DND-41 (cell line): ENCODE data around the gene IFFO2.

Experiments used
- ATAC-seq: fragments of 200-7000 bp; cut with Tn5 transposase; 3 replicates; pipeline ENCODE4 v1.9.1; 2021; ENCODE audit warnings: low read depth; ENCODE audit not compliant: insufficient read depth
- DNase-seq: peaks from one replicate; pipeline ENCODE4 v3.0.0-alpha.2; 2020
- H2AFZ ChIP-seq: 2 replicates; pipeline ENCODE4 v1.6.0; 2012; ENCODE audit warnings: low read depth, low read length
- H3K27ac ChIP-seq: 2 replicates; pipeline ENCODE4 v1.5.1; 2012; ENCODE audit warnings: low read length, inconsistent platforms
- H3K27me3 ChIP-seq: fragments of 200-600 bp; sonication (generic); 2 replicates; pipeline ENCODE4 v1.6.0; 2012; ENCODE audit warnings: low read length, mild to moderate bottlenecking, inconsistent platforms; ENCODE audit not compliant: insufficient read depth, poor library complexity
- H3K36me3 ChIP-seq: 2 replicates; pipeline ENCODE4 v1.5.1; 2012; ENCODE audit warnings: low read length, inconsistent platforms; ENCODE audit not compliant: insufficient read depth
- H3K4me1 ChIP-seq: 2 replicates; pipeline ENCODE4 v1.5.1; 2012; ENCODE audit warnings: mild to moderate bottlenecking, low read length; ENCODE audit not compliant: insufficient read depth
- H3K4me2 ChIP-seq: 2 replicates; pipeline ENCODE4 v1.6.0; 2012; ENCODE audit warnings: mild to moderate bottlenecking, moderate library complexity, low read length, inconsistent platforms; ENCODE audit not compliant: insufficient read depth
- H3K4me3 ChIP-seq, 2 experiments: fragments of 200-600 bp in 1 of 2; shearing (Covaris generic) in 1 of 2; 2 replicates each; pipeline ENCODE4 v1.5.1; 2012 to 2016; ENCODE audit warnings: inconsistent platforms in 2 of 2, low read length in 2 of 2, mild to moderate bottlenecking in 2 of 2, low read depth in 1 of 2, moderate library complexity in 1 of 2
- H3K79me2 ChIP-seq: 2 replicates; pipeline ENCODE4 v1.6.0; 2012; ENCODE audit warnings: low read length, inconsistent platforms; ENCODE audit not compliant: insufficient read depth
- H3K9ac ChIP-seq: 2 replicates; pipeline ENCODE4 v1.6.0; 2012; ENCODE audit warnings: low read depth, mild to moderate bottlenecking, inconsistent platforms, low read length, moderate library complexity
- H3K9me3 ChIP-seq: 2 replicates; pipeline ENCODE4 v1.5.1; 2012; ENCODE audit warnings: low read length, moderate library complexity, mild to moderate bottlenecking, inconsistent platforms; ENCODE audit not compliant: insufficient read depth, severe bottlenecking
- H4K20me1 ChIP-seq: 2 replicates; pipeline ENCODE4 v1.6.0; 2012; ENCODE audit warnings: low read length; ENCODE audit not compliant: insufficient read depth
- EZH2 ChIP-seq: IDR thresholded peaks from 3 replicates; pipeline ENCODE4 v1.6.1; 2012; ENCODE audit warnings: borderline replicate concordance, low read depth, mild to moderate bottlenecking, moderate library complexity, low read length, inconsistent platforms; ENCODE audit not compliant: severe bottlenecking
- TF ChIP-seq, protein P1 (sequence below): IDR thresholded peaks from 2 replicates; pipeline ENCODE4 v1.5.1; 2012; ENCODE audit warnings: borderline replicate concordance, low read length, moderate library complexity, mild to moderate bottlenecking; ENCODE audit not compliant: poor library complexity, severe bottlenecking; ENCODE audit errors: extremely low read depth

The IFFO2 gene

DNA sequence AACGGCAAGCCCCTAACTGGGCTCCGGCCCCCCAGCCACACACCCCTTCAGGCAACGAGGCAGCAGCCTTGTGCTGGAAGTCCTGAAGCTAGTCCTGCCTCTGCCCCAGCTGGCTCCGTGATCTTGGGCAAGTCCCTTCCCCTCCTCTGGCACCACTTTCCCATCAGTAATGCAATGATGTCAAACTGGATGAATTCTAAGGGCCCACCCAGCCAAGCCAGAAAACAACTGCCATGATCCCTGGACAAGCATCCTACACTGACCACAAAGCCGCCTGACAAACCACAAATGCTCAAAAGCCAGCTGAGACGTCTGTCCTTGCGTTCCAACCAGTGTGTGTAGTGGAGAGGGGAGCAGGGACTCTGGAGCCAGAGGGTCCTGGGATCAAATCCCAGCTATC is 26.8 kb downstream of the IFFO2 start:
- H3K36me3 ChIP-seq = no peaks in the 10 kb centered on the region
- TF ChIP-seq, protein P1, sequence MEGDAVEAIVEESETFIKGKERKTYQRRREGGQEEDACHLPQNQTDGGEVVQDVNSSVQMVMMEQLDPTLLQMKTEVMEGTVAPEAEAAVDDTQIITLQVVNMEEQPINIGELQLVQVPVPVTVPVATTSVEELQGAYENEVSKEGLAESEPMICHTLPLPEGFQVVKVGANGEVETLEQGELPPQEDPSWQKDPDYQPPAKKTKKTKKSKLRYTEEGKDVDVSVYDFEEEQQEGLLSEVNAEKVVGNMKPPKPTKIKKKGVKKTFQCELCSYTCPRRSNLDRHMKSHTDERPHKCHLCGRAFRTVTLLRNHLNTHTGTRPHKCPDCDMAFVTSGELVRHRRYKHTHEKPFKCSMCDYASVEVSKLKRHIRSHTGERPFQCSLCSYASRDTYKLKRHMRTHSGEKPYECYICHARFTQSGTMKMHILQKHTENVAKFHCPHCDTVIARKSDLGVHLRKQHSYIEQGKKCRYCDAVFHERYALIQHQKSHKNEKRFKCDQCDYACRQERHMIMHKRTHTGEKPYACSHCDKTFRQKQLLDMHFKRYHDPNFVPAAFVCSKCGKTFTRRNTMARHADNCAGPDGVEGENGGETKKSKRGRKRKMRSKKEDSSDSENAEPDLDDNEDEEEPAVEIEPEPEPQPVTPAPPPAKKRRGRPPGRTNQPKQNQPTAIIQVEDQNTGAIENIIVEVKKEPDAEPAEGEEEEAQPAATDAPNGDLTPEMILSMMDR = no peak
- TF ChIP-seq EZH2 = no peak
- no peaks in the 10 kb centered on the region for H3K79me2 ChIP-seq
- no peak overlapping the region for H3K4me2 ChIP-seq
- no peak overlapping the region for H3K4me3 ChIP-seq
- no peak overlapping the region for H3K27ac ChIP-seq
- H3K27me3 ChIP-seq = no peaks in the 10 kb centered on the region
- peaks cover 13% of the 10 kb centered on the region; the same call in 1 of the 2 replicates for H4K20me1 ChIP-seq
- DNase-seq = no peak
- no peaks in the 10 kb centered on the region for H3K9me3 ChIP-seq
- H2AFZ ChIP-seq = no peak overlapping the region
- H3K4me1 ChIP-seq = peaks cover 34% of the 10 kb centered on the region
- no peak for ATAC-seq
- H3K9ac ChIP-seq = no peak overlapping the region

DNA sequence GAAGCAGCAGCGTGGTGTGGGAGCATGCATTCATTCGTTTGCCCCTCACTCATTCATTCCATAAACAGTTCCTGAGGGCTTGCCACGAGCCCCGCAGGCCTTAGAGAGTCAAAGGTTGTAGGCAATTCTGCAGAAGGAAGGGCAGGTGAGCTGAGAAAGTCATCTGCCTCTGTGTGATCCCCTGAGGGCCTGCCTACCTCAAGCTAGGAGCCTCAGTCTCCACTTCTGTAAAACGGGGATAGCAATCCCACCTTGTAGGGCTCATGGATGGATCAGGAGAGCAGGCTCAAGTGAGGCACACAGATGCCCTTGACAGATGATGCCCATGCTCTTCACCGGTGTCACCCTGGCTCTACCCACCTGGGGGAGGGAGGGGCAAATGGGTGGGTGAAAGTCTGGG is 27.5 kb downstream of the IFFO2 start:
- Histone ChIP-seq H3K36me3 (no peaks in the 10 kb centered on the region), H3K27me3 (no peaks in the 10 kb centered on the region), H3K4me2 (no peak overlapping the region), H2AFZ (no peak overlapping the region), H3K4me1 (peaks cover 34% of the 10 kb centered on the region), H3K4me3 (no peak overlapping the region), H3K9me3 (no peaks in the 10 kb centered on the region), H4K20me1 (peaks cover 13% of the 10 kb centered on the region; the same call in 1 of the 2 replicates), H3K27ac (no peak overlapping the region; the same call in 1 of the 2 replicates), H3K9ac (no peak overlapping the region), H3K79me2 (no peaks in the 10 kb centered on the region)
- DNase-seq (no peak), ATAC-seq (no peak)
- no peak for TF ChIP-seq EZH2
- TF ChIP-seq, protein P1 = no peak

DNA sequence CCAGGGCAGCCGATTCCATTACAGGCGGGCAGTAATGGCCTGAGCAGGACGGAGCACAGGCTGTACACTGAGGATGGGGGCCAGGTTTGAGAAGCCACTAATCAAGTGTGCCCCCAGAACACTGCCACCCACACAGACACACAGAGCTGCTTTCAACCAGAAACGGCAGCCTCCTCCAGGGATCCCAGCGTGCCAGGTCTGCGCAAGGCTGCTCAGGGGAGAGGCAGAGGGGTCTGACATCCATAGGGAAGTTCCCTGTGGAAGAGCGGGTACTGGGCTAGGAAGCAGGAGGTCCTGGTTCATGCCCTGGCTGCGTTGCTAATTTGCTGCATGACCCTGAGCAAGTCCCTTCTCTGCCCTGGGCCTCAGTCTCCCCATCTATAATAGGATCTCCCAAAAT is 28.1 kb downstream of the IFFO2 start:
- peak overlapping the region; percentile 94 for H3K27ac ChIP-seq
- H4K20me1 ChIP-seq = peaks cover 13% of the 10 kb centered on the region; the same call in 1 of the 2 replicates
- DNase-seq (no peak), ATAC-seq (no peak)
- H3K79me2 ChIP-seq = no peaks in the 10 kb centered on the region
- peaks cover 34% of the 10 kb centered on the region for H3K4me1 ChIP-seq
- no peak overlapping the region for H2AFZ ChIP-seq
- H3K36me3 ChIP-seq = no peaks in the 10 kb centered on the region
- TF ChIP-seq, protein P1 = no peak
- TF ChIP-seq EZH2 = no peak
- H3K4me2 ChIP-seq = peak overlapping the region; percentile 79
- no peaks in the 10 kb centered on the region for H3K9me3 ChIP-seq
- no peaks in the 10 kb centered on the region for H3K27me3 ChIP-seq
- H3K9ac ChIP-seq = peak overlapping the region; percentile 73; the same call in 1 of the 2 replicates
- no peak overlapping the region for H3K4me3 ChIP-seq
